NCI-H2196 treated with DMSO at 0.1 percent for 48 hours (cell line): ENCODE results near the gene MACROH2A1.

ENCODE experiments used
- DNase-seq: peaks from one replicate; lab custom pipeline; 2025; ENCODE audit not compliant: unreplicated experiment; lab: John Stamatoyannopoulos, UW

Gene MACROH2A1

DNA sequence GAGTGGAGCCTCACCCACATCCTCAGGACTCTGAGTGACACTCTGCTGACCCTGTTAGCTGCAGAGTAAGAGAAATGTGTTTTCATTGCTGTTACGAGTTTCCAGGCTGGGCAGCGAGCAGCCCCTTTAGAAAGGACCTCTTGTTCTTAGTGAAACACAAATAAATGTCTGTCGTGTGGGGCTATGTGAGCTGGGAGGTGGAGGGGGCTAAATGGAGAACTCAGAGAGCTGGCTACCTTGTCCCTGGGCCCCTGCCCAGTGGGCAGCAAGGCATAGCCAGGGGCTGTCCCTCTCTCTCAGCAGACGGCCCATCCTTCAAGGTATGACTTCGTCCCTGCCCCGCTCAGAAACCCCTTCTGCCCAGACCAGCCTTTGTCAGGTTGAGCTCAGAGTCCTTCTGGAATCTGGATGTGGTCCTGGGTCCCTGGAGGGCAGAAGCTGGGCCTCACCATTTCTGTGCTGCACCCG lies 38.0 kb upstream of the MACROH2A1 start:
- no peak for DNase-seq

DNA sequence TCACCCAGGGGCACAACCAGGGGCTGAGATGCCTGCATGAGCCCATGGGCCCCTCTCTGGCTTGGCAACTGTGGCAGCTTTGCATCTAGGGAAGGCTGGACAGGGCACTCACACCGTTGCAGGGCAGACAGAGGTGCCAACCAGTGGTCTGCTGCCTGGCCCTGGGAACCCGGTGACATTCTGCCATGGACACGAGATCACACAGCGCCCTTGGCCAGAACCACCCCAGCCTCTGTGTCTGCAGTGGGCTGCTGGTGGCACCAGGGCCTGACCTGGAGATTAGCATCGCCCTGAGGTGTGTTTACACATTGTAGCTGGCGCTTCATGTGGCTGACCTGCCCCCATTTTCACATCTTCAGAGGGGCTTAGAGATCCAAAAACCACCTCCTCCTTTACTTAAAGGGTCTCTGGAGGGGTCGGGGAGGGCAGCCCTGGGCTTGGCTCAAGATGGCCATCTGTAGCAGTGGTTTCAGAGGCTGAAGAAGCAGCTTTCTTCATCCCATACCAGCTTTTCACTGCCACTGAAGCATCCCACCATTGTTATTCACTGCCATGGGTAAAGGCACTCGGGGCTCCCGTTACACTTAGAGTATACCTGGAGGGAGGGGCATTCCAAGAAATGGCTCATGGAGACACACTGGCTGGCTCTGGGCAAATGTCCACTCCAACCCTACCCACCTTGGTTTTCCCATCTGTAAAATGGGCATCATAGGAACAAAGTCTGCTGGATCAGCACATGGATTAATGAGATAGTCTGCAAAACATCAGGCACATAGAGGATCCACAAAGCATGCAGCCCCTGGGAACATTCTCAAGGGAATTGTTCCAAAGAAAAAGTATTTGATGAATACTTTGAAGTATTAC lies 36.7 kb upstream of the MACROH2A1 start:
- DNase-seq, result no peak

DNA sequence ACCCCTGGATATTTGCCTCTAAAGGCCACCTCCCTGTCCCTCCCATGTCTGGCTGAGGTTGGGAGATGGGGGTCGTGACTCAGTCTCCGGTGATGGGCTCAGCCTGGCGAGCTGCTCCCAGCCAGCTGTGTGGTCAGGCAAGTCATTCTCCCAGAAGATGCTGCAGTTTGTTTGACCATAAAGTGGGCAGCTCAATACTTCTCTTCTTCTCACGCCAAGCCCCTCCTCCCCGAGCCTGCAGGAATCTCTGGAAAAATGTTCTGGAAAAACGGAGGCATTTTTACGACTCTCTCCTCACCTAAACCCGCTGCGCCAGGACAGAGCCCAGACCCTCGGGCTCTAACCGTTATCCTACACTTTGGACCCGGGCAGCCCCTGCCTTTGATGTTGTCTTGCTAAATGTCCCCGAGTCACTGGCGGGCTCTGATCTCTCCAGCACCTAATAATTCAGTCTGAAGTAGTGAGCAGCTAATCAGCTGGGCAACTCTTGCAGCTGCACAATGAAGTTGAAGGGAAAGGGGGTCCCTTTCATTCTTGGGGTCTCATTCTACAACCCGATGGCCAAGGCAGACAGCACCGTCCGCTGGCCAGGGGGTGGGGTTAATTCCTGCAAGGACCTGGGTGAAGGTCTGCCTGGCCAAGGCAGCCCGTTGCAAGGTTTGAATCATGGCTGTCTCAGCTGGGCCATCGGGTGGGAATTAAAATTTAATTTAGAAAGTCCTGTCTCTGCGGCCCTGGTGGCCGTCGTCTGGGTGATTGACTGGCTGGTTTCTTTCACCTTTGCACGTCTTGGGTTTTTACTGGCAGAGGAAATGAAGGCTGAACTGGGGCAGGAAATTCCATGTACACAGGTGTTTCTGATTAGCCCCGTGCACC lies 35.8 kb upstream of the MACROH2A1 start:
- no peak for DNase-seq

DNA sequence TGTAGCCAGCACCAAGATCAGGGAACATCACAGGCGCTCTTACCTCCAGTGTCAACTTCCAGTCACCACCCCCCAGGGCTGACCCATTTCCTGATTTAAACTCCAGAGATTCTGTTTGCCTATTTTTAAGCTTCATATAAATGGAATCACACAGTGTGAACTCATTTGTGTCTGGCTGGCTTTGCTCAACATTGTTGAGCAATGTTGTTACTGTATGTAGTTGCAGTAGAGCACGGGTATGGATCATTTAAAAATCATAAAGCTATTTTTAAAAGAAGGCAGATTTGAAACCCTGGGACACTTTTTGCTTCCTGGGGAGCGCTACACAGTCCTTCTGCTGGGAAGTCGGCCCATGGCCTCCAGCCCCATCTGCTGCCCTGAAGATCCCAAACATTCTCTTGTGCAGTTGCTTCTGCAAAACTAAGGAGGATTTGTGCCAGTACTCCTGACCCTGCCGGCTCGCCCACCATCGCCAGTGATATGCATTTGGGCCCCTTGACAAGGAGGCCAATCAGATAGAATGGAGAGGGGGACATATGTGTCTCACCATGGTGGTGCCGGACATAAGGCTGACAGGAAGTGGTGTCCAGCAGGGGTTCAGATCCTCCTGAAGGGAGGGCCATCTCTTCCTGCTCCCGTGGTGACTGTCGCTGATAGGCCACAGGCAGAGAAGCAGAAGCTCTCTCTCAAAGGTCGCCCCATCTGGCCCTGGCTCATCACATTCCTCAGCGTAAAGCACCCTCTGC lies 34.8 kb upstream of the MACROH2A1 start:
- DNase-seq, result no peak

DNA sequence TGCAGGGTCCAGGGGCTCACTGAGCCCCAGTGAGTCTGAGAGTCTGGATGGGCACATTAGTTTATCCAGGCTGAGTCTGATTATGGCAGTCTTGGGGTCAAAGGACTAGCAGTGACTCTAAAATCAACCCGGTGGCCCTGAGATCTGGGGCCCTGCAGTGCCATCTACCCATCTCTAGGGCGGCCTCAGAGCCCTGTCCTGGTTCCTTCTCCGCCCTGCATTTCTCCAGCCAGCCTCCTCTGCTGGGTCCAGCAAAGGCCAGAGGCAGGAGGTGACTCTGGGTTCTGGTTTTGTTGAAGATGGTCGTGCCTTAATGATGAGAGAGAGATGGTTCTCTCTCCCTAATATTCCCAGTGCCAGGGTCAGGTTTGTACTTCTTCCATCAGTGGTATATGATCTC lies 33.1 kb upstream of the MACROH2A1 start:
- DNase-seq, result no peak

DNA sequence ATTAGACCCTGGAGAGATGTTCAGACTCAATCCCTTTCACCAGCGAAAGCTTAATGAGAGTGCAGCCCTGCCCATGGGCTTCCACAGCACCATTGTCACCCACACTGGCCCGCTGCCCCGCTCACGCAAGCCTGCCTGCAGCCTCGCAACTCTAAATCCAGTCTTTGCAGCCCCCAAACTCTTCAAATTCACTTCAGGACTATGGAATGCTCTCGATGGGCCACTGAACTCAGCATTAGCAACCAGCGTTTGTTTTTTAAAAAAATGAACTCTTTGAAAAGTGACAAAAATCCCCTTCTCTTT lies 31.1 kb upstream of the MACROH2A1 start:
- DNase-seq, result no peak

DNA sequence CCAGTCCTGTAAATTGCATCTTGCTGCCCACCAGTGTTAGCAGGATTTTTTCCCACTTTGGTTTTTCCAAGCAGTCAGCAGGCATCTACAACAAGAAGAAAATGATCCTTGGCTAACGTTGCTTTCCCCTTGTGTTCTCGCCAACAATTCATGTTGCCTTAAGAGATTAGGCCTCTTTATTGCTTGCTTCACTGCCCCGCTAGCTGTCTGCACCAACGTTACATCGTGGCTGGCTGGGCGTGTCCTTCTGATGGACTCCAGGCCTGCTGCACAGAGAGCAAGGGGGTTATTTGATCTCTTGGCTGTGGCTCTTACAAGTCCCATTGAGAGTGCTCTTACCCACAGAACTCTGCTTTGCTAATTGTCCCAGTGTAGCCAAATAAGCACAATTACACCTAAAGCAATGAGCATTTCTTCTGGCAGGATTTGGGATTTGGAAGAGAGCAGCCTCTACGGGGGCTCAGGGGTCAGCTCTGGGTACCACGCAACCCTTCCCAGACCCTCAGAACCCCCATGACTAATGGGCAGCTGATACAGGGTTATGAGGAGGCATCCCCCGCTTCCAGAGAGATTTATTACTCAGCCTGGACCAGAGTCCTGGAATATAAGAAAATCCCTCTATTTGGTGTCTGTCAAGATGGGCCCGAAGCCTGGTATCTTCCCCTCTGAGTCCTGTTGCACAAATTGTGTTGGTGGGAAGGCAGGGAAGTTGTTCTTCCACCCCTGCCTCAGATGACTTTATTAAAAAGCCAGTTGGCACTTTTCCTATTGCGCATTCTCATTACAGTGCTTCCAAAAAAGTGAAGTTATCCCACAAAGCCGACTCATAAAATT lies 30.5 kb upstream of the MACROH2A1 start:
- DNase-seq, result peak; percentile 12

DNA sequence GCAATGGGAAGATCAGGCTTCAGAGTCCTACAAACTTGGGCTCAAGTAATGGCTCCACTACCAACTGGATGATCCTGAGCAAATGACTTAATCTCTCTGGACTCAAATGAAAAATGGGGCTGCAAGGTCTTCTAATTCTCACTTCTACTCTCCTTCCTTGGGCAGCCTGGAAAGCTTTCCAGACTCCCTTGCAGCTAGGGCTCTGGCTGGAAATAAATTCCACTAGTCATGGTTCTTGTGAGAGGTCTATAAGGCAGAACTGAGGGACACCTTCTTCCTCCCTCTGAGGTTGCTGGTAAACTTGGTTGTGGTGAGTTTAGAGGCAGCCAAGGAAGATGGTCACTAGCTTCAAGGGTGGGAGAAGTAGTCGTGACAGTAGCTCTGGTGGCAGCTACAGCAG lies 29.6 kb upstream of the MACROH2A1 start:
- no peak for DNase-seq

DNA sequence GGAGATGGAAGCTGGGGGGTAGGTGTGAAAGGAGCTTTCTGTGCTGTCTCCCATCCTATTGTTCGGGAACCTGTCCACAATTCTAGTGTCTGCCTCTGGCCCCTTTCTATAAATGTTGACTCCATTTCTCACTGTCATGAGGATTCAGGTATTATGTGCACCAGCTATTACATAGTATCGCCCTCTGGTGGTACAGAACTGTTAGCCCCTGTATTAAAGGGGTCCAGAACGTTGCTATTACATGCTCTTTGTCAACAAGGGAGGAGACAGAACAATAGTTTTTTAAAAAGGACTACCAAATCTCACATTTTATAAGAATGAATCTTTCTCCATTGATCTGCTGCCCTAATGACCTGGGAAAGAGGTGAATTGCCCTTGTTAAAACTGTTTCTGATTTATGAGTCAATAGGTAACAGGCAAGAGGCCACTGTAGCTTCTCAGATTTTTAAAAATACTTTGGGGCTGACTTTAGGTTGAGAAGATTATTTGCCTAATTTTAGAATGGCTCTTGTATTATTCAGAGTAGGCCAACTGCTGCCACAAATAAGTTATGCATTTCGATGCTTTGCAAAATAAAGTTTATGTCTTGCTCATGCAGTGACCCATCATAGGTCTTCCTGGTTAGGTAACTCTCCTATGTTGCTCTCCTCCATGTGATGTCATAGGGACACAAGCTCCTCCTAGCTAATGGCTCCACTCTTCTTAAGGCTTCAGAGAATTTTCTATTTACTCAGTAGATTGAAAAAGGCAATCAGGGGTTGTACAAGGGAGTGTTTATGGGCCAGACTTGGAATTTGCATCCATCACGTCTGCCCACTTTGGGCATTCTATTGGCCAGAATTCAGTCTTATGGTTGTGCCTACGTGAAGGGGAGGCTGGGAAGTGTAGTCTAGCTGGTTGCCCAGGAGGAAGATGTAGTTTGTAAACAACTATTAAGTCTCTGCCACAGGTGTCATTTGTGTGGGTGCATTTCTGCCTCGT lies 27.4 kb upstream of the MACROH2A1 start:
- DNase-seq, result peak; percentile 12

DNA sequence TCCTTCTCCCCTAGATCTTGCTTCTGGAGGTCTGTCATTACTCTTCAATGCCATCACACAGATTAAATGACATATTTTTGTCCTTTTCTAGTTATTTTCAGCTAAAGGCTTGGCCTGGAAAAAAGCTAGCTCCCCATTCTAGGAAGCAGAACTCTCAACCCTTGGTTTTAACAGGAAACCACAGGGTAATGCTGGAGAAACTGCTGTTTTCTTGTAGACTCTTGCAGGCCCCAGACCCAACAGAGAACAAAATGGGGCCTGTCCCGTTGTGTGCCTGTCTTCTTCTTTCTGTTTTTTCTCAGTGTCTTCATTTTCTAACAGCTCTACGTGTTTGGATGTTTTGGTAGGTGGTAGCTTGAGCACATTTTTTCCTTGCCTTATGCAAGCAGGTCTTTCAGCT lies 26.6 kb upstream of the MACROH2A1 start:
- no peak for DNase-seq

DNA sequence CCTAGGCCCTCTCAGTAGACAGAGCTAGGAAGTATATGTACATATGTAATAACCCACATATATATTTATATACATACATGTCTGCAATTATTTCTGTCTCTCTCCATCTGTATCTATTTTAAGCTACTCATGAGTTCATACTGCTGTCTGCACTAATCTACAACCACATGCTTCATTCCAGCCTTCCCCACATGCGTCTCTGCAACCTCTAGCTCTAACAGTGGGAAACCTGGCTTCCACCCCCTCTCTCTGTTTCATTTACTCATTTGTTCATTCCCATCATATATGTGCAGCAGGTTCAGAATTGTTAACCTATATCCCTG lies 24.8 kb upstream of the MACROH2A1 start:
- no peak for DNase-seq

DNA sequence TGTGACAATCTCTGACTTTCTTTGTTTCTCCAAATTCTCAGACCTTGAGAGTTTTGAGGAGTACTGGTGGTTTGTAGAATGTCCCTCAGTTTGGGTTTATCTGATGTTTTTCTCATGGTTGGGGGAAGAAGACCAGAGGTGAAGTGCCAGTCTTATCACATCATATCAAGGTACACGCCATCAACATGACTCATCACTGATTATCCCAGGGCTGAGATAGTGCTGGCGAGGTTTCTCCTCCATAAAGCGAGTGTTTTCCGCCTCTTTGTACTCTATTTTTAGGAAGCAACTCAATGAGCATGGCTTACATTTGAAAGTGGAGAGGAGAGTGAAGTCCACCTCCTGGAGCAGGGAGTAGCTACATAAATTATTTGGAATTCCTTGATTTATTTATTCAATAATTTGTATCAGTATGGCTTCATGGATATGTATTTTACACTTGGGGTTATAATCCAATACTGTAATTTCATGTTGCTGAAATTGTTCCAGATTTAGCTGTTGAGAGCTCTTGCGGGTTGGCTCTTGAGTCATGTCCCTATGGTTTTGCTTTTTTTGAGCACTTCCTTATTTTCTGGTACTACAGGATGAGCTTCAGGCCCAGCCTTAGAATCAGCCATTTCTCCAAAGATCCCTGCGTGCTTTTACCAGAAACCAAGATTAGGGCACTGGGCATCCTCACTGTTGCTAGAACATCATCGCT lies 24.3 kb upstream of the MACROH2A1 start:
- no peak for DNase-seq

DNA sequence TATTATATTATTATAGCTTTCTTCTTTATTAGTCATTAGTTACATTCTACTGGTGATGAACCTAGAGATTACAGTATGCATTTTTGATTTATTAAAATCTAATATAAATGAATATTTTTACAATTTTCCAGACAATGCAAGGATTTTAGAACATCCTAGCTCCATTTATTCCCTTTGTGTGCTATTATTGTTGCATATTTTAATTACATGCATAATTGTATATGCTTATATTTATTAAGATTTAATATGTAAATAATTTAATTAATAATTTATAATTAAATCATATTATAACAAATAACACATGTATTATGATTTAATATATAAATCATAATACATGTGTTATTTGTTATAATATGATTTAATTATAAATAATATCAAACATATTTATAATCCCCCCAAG lies 23.4 kb upstream of the MACROH2A1 start:
- no peak for DNase-seq

DNA sequence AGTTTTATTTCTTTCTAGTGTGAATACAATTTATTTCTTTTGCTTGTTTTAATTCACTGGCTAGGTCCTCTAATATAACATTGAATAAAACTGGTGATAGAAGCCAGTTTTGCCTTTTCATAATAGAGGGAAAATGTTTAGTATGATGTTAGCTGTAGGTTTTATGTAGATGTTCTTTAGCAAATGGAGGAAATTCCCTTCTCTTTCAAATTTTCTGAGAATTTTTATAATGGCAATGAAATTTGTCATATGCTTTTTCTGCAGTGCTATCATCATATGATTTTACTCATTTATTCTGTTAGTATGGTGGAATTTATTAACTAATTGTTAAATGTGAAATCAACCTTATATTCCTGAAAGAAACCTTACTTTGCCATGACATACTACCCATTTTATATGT lies 18.1 kb upstream of the MACROH2A1 start:
- no peak for DNase-seq

DNA sequence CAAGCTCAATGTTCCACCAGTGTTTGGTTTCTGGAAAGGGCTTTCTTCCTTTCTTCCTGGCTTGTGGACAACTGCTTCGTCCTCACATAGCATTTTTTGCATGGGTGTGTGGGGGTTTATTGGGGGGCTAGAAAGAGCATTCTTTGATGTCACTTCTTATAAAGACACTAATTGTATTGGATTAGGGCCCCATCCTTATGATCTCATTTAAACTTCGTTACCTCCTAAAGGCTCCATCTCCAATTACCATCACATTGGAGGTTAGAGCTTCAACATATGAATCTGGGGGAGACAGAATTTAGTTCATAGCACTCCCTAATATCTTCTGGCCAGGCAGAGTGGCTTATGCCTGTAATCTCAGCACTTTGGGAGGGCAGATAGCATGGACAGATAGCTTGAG lies 6.1 kb upstream of the MACROH2A1 start:
- no peak for DNase-seq

DNA sequence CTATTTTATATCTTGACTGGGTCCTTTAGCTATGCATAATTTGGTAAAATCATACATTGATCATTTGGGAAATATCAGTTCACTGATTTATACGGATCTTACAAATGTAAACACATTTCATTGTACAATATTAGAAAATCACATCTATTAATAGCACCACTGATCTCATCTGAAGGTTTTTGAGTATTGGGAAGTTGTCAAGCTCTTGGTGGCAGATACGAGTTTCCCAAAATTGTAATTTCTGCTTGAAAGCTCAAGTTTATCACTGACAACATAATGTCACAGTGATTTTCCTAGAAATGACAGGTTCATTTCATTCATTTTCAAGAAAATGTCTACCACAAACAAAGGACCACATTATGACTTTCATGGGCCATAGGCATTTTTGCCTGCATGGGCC lies 3.0 kb upstream of the MACROH2A1 start:
- DNase-seq, result no peak

DNA sequence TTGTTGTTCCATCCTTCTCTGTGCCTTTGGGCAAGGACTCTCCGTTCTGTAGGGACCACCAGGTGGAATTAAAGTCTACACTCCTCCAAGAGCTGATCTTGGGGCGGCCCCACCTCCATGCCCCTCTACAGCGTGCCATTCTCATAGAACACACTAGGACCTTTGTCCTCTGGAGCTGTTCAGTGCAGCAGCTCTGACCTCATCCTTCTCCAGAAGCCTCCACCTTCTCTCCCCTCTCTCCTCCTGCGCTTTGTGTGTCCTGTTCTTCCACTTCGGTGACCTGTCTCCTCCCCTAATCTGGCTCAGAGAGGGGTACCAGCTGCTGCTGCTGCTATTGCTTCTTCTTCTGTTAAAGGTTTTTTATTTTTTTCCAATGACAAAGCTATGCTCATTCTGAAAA lies 1.8 kb upstream of the MACROH2A1 start:
- DNase-seq, result no peak

DNA sequence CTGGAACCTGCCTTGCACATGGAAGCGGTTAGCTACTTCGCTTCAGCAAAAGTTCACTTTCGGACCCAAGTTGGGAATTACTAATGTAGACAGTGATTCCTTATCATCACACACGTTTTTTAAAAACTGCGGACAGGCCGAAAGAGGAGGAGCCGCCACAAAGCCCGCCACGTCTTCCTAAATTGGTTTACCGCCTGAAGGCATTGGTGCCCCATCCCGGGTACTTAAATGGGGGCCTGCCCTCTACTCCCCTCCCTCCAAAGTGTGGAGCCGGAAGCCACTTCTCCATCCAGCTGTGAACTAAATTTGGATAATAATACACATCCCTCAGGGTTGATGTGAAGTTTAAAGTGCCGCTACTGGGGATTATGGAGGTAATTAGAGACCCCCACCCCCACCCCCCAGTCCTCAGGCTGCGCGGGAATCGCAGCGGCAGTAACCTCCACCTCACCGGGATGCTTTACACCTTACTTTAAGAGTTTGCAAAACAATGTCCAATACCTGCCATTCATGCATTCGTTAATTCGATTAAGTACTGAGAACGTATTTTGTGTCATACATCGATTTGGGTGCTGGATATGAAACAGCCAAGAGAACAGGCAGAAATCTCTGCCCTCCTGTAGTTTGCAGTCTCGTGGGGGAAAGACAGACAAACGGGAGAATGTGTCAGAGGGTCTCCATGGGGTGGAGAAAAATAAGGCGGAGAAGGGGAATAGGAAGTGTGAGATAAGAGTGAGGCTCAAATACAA lies 937 bp upstream of the MACROH2A1 start:
- no peak for DNase-seq
